ENCODE data around the gene C4orf50. TPM values are rescaled to one million over a fixed set of nuclear protein-coding genes. Genes with fewer than 3 reads are reported as not detected.

The C4orf50 gene
- total and polyA plus RNA-seq, 8 donors = 0.01 to 0.10 (median 0.01) TPM; not detected in 1

GRCh38 chr4:6049278-6049677 is 31.0 kb upstream of the C4orf50 start:
- no peak overlapping the region for H3K4me3 ChIP-seq
- no peak for DNase-seq
- TF ChIP-seq CTCF (IDR thresholded peaks at IDR 0.05) = no peak
- H3K9me3 ChIP-seq = no peaks in the 10 kb centered on the region
- intact Hi-C loops (cut with DNase I) = no loop called here
- ATAC-seq = no peak
- no peak overlapping the region for H3K27ac ChIP-seq
- no peaks in the 10 kb centered on the region for H3K36me3 ChIP-seq
- peaks cover 0 to 40% of the 10 kb centered on the region in 2 donors for H3K27me3 ChIP-seq
- H3K4me1 ChIP-seq = no peaks in the 10 kb centered on the region

- Histone ChIP-seq H3K9me3 (no peaks in the 10 kb centered on the region), H3K4me3 (no peak overlapping the region), H3K36me3 (no peaks in the 10 kb centered on the region), H3K27me3 (peaks cover 0 to 47% of the 10 kb centered on the region in 2 donors), H3K27ac (no peak overlapping the region), H3K4me1 (no peaks in the 10 kb centered on the region)
- TF ChIP-seq CTCF (IDR thresholded peaks at IDR 0.05) = no peak
- DNase-seq (no peak), ATAC-seq (no peak)
- intact Hi-C loops (cut with DNase I) = no loop called here
Observed at GRCh38 chr4:6048537-6048936, 30.3 kb upstream of the C4orf50 start.

GRCh38 chr4:6047130-6047673 is 29.0 kb upstream of the C4orf50 start:
- ATAC-seq = no peak
- no peak for TF ChIP-seq CTCF (IDR thresholded peaks at IDR 0.05)
- intact Hi-C loops (cut with DNase I) = no loop called here

GRCh38 chr4:6046526-6047129 is 28.4 kb upstream of the C4orf50 start:
- no peak overlapping the region for H3K4me3 ChIP-seq
- TF ChIP-seq CTCF (IDR thresholded peaks at IDR 0.05) = no peak
- H3K4me1 ChIP-seq = no peaks in the 10 kb centered on the region
- H3K9me3 ChIP-seq = no peaks in the 10 kb centered on the region
- intact Hi-C loops (cut with DNase I) = no loop called here
- no peak overlapping the region for H3K27ac ChIP-seq
- H3K36me3 ChIP-seq = no peaks in the 10 kb centered on the region
- DNase-seq (no peak), ATAC-seq (no peak)
- H3K27me3 ChIP-seq = peaks cover 0 to 58% of the 10 kb centered on the region in 2 donors

More at GRCh38 chr4:6047130-6047673, 29.0 kb upstream of the C4orf50 start:
- H3K4me1 ChIP-seq = no peaks in the 10 kb centered on the region
- no peaks in the 10 kb centered on the region for H3K36me3 ChIP-seq
- no peak for DNase-seq
- no peak overlapping the region for H3K27ac ChIP-seq
- H3K9me3 ChIP-seq = no peaks in the 10 kb centered on the region
- peaks cover 0 to 58% of the 10 kb centered on the region in 2 donors for H3K27me3 ChIP-seq
- H3K4me3 ChIP-seq = no peak overlapping the region

GRCh38 chr4:6044805-6045204 is 26.6 kb upstream of the C4orf50 start:
- no peak for DNase-seq
- Histone ChIP-seq H3K27me3 (peaks cover 0 to 48% of the 10 kb centered on the region in 2 donors), H3K9me3 (no peaks in the 10 kb centered on the region), H3K27ac (no peak overlapping the region), H3K36me3 (no peaks in the 10 kb centered on the region), H3K4me3 (no peak overlapping the region), H3K4me1 (no peaks in the 10 kb centered on the region)
- ATAC-seq = no peak
- no peak for TF ChIP-seq CTCF (IDR thresholded peaks at IDR 0.05)
- intact Hi-C loops (cut with DNase I) = no loop called here
